GM18951 (cell line): ENCODE results near the gene PTGFRN.

Experiments
- POLR2A ChIP-seq: IDR thresholded peaks from 4 replicates; pipeline ENCODE4 v1.6.1; 2011; ENCODE audit warnings: mild to moderate bottlenecking; ENCODE audit not compliant: insufficient read length, insufficient read depth; ENCODE audit errors: extremely low read depth
- in situ Hi-C: fragments of 300-500 bp; cut with MboI; formaldehyde crosslinking; loops from one replicate; pipeline ENCODE4 v1.12.0; 2022; ENCODE audit warnings: low sequenced_read_pairs, mixed read lengths, inconsistent platforms; ENCODE audit not compliant: unreplicated experiment

The PTGFRN gene

DNA sequence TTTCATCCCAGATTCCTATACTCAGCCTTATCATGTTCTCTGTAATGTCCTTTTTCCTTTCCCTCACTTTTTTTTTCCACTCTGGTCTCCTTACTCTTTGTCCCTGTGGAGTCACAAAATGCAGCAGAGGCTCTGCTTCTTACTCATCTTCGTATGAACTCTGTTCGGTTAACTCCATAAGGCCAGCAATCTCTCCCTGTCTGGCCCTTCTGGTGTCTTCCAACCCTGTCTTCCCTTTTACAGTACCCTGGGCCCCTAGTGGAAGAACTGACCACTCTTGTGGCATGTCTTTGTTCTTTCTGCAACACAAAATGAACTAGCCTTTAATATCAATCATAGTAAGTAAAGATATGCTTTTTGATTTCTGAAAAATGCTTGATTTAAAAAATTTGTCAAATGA, 98.9 kb downstream of the PTGFRN start:
- in situ Hi-C loops = no loop called here
- no peak for TF ChIP-seq POLR2A

DNA sequence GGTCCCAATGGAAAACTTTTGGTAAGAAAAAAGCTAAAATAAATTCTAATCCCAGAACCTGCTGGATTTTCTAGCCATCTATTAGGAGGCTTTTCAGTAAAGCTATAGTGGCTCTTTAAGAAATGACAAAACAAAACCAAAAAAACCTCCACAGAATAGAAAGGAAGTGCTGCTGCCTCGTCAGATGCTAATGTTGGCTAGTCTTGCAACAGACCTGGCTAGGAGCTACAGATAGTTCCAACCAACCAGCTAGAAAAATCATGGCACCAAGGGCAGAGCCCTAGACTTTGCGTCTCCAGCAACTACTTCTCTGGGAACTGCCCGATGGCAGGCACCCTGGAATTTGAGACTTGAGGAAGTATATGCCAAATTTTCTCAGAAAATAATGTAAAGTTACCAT, 99.4 kb downstream of the PTGFRN start:
- in situ Hi-C loops = no loop called here
- no peak for TF ChIP-seq POLR2A

DNA sequence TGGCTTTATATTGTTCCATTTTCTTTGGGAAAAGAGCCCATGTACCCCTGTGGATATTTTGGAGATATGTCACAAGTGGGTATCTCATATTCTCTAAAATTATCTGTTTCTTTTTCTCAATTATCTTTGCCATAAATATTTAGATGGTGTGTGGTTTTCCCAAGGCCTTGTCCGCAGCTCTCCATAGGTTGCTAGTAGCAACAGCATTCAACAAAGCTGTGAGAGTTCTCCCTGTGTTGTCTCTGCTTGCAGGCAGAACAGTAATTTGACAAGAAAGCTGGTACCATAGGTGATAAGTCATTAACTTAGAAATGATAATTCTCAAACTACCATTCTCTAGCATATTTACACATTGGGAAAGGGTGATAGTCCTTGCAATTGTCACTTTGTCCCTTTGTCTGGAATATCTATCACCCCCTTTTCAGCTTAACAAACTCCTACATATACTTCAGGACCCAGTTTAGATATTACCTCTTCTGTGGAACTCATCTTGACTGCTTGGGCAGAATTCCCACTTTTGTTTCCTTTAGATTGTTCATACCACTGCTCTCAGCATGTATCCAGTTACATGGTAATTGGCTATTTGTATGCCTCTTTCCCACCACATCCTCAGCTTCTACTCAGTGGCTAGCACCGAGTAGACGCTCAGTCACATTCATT, 100.7 kb downstream of the PTGFRN start:
- in situ Hi-C loops = no loop called here
- TF ChIP-seq POLR2A = no peak

DNA sequence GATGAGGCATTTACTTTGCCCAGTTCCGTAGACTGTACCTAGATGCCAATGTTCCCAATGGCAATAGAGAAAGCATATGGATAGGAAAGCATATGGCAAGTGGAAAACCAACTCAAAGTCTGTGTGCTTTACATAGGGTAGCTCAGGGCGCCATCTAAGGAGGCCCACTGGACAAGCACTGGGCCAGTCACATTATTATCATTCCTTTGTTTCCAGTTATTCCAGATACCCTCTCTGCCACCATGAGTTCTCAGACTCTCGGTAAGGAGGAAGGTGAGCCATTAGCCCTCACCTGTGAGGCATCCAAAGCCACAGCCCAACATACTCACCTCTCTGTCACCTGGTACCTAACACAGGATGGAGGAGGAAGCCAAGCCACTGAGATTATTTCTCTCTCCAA, 101.6 kb downstream of the PTGFRN start:
- in situ Hi-C loops = no loop called here
- TF ChIP-seq POLR2A = no peak

DNA sequence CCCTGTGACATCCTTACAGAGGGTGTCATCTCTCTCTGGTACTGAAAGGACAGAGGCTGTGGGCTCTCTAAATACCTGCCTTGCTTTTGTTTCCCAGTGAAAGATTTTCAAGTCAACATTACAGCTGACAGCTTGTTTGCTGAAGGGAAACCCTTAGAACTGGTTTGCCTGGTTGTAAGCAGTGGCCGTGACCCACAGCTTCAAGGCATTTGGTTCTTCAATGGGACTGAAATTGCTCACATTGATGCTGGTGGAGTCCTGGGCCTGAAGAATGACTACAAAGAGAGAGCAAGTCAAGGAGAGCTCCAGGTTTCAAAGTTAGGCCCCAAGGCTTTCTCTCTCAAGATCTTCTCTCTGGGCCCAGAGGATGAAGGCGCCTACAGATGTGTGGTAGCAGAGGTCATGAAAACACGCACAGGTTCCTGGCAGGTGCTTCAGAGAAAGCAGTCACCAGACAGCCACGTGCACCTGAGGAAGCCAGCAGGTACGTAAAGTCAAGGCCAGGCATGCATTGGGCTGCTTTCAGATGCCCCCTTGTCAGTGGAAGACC, 103.7 kb downstream of the PTGFRN start:
- no peak for TF ChIP-seq POLR2A
- in situ Hi-C loops = no loop called here

DNA sequence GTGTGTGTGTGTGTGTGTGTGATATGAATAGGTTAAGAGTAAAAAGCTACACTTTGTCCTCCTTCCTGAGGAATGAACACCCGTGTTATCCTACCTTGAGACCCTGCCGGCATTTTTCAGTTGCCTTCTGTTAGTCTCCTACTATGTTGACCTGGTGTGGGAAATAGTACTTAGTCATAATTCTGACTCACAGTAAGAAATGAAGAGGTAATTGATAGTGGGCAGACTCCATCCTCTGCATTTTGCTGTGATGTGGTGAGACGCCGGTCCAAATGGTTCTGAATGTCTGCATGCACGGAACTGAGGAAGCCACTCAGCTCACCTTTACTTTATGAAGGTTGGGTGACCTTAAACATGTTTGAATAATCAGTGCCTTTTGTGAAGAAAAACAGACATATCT, 104.5 kb downstream of the PTGFRN start:
- in situ Hi-C loops = no loop called here
- no peak for TF ChIP-seq POLR2A

DNA sequence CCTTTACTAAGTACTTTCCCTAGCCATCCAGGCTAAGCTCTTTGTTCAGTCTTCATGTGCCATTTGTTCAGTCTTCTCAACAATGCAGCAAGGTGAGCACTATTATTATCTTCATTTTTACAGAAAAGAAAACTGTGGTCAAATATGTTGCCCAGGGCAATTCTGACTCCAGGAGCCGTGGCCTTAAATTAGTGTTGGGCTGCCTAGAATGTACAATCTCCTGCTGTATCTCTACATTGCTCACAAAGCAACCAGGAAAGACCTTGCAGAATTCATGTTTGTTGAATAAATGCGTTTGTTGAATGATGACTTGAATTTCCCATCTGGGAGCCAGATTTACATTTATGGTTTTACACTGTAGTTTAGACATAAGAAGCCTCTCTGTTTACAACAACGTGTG, 106.0 kb downstream of the PTGFRN start:
- TF ChIP-seq POLR2A = no peak
- in situ Hi-C loops = no loop called here

DNA sequence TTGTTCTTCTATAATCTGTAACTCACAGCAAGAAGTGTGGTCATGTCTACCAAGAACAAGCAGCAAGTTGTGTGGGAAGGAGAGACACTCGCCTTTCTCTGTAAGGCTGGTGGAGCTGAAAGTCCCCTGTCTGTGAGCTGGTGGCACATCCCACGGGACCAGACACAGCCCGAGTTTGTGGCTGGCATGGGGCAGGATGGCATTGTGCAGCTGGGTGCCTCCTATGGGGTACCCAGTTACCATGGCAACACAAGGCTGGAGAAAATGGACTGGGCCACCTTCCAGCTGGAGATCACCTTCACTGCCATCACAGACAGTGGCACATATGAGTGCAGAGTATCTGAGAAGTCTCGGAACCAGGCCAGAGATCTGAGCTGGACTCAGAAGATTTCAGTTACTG, 107.3 kb downstream of the PTGFRN start:
- in situ Hi-C loops = no loop called here
- no peak for TF ChIP-seq POLR2A

DNA sequence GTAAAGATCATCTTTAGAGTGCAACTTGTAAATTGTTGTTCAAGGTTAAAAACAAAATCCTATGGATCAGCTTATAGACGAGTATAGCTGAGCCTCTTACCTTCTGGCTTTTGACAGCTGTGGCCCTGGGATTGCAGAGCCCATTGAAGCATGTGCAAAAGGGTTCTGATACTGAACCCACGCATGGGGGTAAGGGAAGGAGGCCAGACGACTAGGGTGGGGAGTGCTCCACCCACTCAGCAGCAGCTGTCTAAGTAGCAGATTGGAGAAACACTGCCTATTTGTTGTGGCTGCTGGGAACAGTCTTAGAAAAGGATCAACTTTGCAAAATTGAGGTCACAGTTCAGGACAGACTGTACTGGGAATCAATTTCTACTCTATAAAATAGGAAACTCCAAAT, 107.9 kb downstream of the PTGFRN start:
- no peak for TF ChIP-seq POLR2A
- in situ Hi-C loops = no loop called here

DNA sequence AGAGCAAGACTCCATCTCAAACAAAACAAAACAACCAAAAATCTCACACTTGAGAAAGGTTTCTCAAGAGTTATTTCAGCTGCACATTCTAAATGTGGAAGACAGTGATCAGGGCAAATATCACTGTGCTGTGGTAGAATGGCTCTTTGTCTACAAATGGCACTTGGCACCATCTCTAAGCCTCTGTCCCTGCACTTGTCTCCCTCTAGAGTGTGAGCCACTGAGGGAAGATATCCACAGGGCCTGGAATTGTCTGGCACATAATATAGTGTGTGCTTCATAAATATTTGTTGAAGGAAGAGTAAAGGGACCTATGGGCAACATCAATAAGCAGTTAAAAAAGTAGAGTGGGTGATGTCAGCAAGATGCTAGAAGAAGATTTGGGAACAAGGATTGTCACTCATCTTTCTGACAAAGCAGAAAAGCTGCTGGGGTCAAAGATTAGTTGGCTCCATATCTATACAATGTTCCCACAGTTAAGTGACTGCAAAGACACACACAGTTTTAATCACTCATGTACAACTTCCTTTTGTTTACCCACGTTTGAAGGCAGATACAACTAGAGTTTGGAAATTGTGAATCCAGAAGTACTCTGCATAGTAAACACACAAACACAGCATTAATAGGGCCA, 110.9 kb downstream of the PTGFRN start:
- no peak for TF ChIP-seq POLR2A
- in situ Hi-C loops = no loop called here

DNA sequence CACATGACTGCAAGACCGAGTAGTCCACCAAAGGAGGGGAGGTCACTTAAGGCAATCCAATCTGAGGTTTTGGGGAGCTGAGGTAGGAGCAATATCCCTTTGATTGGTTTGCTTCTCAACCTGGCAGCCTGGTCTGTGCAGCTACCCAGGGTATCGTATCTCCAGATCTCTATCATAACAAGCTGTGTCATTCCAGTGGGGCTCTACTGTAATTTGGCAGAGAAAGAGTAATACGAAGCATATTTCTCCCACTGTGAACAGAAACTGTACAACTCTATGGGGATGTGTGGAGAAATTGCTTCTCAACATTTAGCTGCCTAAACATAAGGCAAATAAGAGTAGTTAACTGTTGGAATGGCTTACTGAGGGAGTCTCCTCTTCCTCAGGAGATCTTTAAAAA, 112.4 kb downstream of the PTGFRN start:
- in situ Hi-C loops = no loop called here
- TF ChIP-seq POLR2A = no peak

DNA sequence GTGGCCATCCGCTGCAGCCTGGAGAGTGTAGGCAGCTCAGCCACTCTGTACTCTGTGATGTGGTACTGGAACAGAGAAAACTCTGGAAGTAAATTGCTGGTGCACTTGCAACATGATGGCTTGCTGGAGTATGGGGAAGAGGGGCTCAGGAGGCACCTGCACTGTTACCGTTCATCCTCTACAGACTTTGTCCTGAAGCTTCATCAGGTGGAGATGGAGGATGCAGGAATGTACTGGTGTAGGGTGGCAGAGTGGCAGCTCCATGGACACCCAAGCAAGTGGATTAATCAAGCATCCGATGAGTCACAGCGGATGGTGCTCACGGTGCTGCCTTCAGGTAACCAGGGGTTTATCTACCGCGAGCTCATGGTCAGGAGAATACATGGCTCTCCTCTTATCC, 115.9 kb downstream of the PTGFRN start:
- TF ChIP-seq POLR2A = no peak
- in situ Hi-C loops = no loop called here

DNA sequence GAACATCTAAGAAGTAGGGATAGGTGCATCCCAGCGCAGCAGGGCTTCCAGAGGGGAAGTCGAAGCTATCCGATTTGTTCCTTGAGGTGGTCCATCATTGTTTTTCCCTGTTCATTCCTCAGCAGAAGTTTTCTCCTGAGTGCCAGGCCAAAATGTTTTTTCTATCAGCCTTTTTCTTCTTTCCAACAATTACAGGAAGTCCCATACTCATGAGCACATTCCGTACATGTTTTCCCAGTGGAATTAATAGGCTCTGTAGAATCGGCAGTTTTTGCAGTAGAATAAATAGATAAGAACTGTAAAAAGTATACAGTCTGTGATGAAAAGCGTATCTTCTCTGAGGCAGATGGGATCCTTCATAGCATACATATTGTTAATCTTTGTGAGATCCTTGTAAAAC, 116.6 kb downstream of the PTGFRN start:
- no peak for TF ChIP-seq POLR2A
- in situ Hi-C loops = no loop called here

DNA sequence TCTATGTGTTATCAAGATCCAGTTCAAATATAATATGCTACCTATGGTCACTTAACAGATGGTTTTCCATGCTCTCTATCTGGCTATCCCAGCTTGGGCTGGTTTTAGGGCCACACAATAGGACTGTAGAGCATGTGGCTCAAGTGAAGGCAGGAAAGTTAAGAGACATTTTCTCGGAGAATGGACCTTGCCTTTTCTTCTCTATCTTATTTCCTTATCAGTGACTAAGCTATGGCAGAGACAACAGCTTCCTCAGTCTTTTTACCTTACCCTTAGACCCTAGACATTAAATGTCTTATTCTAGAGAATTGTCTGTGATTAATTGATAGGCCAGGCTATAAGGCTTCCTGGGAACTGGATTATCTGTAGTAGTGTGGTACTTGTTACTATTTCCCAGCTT, 120.0 kb downstream of the PTGFRN start:
- in situ Hi-C loops = no loop called here
- TF ChIP-seq POLR2A = no peak
